GDM1 (cell line): ENCODE measurements around the gene ERGIC1.

ENCODE experiments used
- DNase-seq: peaks from one replicate; lab custom pipeline; 2025; lab: John Stamatoyannopoulos, UW

ERGIC1 gene

GRCh38 chr5:172984244-172984953, 150.3 kb downstream of the ERGIC1 start:
- DNase-seq, result peak; percentile 45

DNA sequence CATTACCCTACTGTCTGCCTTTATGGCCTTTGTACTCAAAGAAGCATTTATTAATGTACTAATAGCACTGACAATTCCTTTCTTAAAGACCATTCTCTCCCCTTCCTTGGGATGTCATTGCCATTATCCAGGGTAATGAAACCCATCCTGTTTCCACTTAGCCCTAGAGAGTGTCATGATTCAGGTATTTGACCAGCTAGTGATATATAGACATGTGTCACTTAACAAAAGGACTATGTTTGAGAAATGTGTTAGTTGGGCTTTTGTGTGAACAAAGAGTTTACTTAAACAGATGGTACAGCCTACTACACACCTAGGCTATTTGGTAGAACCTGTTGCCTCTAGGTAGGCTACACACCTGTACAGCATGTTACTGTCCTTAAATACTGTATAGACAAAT, 151.5 kb downstream of the ERGIC1 start:
- DNase-seq, result no peak

- no peak for DNase-seq
Measured at GRCh38 chr5:172988276-172988675, 154.2 kb downstream of the ERGIC1 start.

DNA sequence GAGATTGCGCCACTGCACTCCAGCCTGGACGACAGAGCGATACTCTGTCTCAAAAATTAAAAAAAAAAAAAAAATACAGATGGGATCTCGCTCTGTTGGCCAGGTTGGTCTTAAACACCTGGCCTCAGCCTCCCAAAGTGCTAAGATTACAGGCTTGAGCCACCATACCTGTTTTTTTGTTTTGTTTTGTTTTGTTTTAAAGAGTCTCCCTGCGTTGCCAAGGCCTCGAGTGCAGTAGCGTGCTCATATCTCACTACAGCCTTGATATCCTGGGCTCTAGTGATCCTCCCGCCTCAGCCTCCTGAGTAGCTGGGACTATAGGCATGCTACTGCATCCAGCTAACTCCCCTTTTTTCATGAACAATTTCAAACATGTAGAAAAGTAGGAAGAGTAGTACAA, 156.7 kb downstream of the ERGIC1 start:
- no peak for DNase-seq

- DNase-seq, result no peak
Measured at GRCh38 chr5:172994405-172994804, 160.4 kb downstream of the ERGIC1 start.

DNA sequence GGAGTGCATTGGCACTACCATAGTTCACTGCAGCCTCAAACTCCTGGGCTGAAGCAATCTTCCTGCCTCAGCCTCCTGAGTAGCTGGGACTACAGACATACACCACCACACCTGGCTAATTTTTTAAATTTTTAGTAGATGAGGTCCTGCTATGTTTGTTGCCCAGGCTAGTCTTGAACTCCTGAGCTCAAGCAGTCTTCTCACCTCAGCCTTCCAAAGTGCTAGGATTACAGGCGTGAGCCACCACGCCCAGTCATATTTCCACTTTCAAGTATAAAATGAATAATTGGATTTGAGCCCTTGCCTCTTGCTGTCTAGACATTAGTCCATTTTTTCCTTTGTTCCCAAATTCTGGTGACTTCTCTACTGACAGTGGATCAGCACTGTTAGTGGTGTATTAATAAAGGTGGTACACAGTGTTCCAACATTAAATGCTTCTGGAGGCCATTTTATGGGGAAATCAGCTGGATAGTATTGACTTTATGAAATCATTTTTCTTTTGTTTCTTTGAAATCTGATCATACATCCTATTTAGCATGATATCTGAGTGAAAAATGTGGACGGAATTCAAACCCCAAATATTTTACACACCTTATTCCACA, 165.4 kb downstream of the ERGIC1 start:
- DNase-seq, result no peak

DNA sequence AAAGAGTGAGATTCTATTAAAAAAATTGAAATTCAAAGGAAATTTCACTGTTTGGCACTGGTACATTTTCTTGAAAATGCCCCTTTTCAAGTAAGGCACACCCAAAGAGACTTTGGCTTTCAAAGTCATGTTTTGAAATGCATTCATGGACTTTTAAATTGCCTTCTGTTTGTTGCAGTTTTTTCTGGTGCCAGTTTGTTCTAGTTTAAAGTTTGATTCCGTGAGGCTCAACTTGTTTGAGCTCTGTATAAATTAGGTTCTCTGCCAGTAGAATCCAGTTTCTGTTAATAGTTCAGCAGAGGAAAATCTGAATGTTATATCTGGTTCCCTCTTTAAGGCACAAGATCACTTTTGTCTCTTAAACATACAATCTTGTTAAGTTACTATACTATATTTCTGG, 165.9 kb downstream of the ERGIC1 start:
- no peak for DNase-seq

DNA sequence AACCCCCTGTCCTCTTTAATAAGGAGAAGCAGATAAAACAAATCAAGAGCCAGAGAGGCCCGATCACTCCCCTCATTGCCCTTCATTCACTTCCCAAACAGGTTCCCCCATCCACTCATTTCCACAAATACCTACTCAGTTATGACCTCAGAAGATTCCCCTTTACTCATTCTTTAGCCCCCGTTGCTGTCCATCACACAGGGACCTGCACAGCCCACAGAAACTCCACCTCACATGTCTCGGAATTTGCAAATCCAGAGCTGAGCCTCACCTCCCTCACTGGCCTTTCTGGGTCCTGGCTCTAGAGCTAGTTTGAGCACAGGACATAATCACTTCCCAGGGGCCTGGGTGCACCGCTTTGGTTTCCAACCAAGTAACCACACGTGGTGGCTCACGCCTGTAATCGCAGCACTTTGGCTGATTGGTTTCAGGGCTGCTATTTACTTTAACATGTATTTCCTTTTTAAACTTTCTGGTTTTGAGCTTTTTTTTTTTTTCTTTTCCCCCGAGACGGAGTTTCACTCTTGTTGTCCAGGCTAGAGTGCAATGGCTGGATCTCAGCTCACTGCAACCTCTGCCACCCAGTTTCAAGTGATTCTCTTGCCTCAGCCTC, 167.3 kb downstream of the ERGIC1 start:
- DNase-seq, result no peak
